Hematopoietic multipotent progenitor cell treated with erythropoietin and hydrocortisone succinate and interleukin-3 and kit ligand, for 8 days (in vitro differentiated cells): Measurements from ENCODE around the gene COL27A1.

Source experiments
- DNase-seq: peaks from one replicate; pipeline ENCODE4 v3.0.0-alpha.2; 2015

The COL27A1 gene

DNA sequence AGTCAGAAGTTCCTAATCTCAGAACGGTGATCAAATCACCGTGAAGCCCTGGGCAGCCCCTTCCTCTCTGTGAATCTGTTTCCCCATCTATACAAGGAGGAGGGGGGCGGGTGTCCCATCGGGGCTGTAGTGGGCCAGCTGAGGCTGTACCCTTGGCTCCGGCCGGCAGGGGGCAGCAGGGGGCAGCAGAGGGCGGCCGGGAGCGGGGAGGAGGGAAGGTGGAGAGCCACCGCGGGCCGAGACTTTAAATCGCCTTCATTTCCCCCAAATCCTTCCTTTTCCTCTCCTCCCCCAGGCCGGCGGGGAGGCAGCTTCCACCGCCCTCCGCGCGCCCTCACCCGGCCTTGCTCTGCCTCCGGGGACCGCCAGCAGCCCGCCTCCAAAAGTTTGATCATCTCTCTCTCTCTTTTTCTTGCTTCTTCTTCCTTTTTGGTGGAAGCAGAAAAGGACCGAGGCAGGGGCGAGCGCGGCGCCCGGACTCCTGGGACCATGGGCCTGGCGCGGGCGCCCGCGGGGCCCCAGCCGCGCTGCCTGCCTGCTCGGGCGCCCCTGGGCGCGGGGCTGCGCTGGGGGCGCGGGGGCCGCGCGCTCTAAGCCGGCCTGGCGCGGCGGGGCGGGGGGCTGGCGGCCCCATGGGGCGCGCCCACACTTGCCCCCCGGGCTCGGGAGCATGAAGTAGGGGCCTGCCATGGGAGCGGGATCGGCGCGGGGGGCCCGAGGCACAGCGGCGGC lies at the start of gene COL27A1:
TSS of gene COL27A1 (plus strand) at position 275 of the 732 bp plus-strand sequence. CDS start at position 689, 414 bp downstream.
- peak; percentile 53 for DNase-seq

DNA sequence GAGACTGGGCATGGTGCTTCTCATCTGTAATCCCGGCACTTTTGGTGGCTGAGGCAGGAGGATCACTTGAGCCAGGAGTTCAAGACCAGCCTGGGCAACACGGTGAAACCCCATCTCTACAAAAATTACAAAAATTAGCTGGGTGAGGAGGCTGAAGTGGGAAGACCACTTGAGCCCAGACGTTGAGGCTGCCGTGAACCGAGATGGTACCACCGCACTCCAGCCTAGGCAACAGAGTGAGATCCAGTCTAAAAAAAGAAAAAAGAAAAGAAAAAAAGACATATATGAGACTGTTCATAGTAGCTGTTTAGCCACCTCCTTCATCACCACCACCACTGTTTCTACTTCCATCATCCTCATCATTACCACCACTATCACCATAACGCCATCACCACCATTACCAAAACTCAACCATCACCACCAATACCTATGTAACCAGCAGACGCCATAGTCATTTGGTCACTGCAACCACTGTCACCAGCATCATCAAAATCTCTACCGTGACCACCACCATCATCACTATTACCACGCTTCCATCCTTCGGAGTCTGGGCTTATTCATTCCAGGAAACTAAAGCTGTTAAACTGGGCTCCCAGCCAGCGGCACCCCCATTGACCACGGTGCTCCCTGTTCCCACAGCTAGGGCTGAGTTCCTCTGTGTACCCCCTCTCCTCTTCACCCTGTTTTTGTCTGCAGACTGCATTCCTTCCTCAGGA lies 47.9 kb upstream of the COL27A1 start:
- DNase-seq, result no peak

DNA sequence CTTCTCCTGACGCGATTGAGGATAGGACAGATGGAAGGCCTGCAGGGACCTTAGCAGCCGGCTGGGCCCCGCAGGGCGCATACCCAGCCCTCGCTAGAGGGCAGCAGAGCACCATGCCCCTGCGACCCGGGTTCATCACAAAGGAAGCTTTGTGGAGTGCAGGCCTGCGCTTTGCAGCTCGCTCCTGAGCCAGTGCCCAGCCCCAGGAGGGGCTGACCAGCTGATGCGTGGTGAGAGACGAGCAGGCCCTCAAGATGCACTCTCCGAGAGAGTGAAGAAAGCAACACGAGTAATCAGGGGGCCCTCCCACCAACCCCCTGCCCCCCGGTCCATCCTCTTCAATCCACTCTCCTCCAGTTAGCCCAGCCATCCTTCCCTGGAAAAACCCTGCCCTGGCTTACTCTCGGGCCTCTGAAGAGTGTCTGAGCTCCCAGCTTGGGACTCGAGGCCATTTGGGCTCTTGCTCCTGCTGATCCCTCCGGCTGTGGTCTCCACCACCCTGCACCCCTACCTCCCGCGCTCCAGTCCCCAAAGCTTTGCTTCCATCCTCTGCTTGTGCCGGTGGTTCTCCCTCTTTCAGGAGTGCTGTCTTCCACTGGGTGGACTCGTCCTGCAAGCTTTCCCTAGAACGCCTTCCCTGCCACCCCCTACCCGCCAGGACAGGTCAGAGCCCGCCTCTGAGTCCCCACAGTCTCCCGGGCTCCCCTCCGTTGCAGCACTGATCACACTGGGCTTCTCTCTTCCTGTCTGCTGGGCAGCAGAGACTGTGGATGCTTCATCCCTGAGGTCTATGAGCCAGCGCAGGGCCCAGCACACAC lies 47.1 kb upstream of the COL27A1 start:
- DNase-seq, result peak; percentile 59

DNA sequence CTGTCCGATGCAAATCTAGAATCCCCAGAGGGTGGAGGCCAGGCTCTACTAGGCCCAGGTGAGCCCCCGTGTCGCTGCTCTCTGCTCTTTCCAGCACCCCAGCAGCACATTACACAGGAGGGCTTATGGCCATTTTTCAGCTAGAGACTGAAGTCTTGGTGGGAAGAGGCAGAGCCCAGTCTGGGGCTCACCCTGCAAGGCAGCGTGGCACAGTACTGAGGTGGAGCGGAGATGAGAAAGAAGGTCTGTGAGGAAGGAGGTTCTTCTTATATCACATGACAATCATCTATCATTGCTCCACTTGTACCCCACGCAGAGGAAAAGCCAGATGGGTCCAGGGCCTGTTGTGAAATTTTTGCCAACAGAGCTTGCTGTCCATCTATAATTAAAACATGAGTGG lies 46.2 kb upstream of the COL27A1 start:
- no peak for DNase-seq

DNA sequence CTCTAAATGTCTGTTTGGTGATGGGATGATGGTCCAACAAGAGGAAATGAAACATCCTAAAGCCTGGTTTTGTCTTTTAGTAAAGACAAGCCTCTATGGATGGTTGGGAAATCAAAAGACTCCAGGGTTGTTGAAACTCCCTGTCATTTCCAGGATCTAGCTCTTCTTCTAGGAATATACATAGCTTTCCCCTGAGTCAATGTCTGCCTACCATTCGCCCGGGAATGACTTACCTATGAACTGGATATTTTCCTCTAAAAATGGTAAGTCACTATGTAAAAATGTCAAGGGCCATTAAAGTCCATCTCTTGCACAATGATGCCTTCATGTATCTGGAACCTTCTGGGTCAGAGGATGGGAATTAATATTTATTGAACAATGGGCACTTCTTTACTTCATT lies 45.2 kb upstream of the COL27A1 start:
- DNase-seq, result no peak

DNA sequence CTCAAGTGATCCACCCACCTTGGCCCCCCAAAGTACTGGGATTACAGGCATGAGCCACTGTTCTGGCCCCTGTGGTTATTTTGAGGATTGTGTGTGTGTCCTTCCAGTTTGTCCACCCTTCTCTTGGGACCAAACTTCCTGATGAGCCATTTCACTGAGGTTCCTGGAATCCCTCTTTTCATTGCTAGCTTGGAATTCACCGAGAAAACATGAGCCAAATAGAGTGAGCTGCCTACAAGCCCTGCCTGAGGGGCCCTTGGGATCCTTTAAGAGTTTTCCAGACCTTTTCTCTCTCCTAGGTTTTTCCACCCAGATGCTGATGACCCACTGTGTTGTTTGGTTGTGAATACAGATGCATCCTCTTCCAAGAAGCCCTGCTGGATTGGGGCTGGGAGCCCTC lies 43.0 kb upstream of the COL27A1 start:
- DNase-seq, result no peak

DNA sequence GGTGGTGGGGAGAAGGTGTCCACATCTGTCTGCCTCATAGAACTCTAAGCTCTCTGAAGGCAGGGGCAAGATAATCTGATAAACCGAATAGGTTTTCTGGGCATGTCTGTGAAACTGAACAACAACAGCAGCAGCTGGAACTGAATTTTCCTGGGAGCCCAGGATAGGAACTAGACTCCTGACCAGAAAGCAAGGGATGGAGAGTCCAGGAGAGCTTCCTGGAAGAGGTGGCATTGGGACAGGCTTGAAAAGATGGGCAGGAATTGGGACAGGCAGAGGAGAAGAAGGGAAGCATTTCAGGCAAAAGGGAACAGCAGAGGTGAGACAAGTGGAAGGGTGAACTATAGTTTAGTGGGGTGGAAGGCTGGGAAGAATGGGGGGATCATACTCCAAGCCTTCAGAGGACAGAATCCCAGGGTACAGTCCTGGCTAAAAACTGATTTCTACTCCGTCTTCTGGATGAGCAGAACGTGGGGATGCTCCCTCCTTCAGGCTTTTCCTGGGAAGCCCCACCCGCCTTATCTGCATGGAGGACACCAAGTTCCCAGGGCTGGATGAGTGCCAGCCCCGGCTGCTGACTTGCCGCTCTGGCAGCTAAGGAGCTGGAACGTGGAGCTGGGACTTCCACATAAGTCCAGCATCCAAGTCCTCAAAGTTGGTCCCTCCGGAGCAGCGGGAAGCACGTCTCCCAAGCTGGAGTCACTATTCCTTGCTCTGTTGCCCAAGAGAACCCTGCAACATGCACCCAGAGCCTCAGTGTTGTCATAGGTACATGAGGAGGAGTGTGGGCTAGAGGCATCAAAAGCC lies 42.4 kb upstream of the COL27A1 start:
- no peak for DNase-seq

DNA sequence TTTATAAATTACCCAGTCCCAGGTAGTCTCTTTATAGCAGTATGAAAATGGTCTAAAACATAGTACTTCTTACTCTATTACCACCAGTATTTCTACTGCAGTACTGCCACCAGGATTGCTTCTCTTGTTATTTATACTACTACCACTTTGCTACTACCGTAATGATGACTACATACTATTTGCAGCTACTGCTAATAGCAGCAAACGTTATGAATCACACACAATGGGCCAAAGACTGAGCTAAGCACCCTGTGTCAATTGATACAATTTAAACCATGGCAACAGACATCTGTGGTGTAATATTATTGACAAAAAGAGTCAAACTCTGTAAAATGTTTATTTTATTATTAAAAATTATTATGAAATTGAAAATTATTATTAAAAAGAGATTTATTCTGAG lies 41.0 kb upstream of the COL27A1 start:
- no peak for DNase-seq

DNA sequence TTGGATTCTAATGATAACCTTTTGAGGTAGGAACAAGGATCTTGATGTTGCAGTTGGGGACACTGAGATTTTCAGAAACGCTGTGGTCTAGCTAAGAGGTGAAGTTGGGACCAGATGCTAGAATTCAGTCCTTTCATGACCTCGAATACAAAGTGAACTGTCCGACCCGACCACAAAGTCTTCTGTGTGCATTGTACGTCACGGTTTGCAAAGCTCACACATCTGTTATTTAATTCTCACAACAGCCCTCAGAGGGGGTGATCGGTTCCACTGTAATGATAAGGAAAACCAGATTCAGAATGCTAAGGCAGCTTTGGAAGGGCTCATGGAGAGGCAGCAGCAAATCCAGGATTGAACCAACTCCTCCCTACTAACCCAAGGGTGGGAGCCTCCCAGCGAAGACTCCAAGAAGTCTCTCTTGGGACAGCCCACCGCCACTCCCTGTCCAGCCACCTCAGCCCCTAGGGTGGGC lies 39.6 kb upstream of the COL27A1 start:
- DNase-seq, result no peak

DNA sequence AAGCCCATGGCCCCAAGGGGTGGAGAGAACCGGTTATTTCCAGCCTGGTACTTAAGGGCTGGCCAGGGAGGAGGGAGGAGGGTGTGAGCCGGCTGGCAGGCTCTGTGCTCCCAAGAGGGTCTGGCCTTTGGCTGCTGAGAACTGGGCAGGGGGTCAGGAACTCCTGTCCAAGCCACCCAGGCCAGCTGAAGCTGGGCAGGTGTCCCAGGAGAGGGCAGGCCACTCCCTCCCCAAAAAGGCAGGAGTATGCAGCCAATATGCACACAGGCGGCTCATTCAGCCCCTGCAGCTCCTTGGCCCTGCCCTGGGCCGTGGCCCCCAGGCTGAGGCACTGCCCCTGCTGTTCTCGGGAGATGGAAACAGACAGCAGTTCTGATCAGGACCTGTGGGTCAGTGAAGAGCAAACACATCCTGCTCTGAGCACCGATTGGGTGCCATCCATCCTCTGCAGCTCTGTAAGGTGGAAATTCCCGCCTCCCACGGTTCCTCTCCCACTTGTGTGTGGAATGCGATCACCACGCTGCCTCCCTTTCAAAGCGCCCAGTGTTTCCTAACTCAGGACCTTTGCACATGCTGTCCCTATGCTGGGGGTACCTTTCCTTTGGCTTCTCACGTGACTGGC lies 39.1 kb upstream of the COL27A1 start:
- no peak for DNase-seq

DNA sequence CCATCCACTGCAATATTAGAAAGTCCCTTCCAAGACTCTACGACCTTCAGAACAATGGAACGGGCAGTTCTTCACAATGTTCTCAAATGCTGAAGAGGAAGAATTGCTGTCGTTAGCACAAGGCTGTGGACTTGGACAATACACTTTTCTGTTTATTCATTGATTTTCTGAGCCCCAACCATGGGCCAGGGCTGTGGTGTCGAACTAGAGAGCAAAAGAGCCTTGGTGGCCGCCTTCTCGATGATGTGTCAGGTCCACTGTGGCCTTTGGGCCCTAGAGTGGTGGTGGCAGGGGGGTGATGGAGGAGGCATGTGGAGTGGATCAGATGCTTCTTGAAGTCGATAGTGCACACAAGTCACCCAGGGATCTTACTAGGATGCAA lies 37.7 kb upstream of the COL27A1 start:
- DNase-seq, result no peak

DNA sequence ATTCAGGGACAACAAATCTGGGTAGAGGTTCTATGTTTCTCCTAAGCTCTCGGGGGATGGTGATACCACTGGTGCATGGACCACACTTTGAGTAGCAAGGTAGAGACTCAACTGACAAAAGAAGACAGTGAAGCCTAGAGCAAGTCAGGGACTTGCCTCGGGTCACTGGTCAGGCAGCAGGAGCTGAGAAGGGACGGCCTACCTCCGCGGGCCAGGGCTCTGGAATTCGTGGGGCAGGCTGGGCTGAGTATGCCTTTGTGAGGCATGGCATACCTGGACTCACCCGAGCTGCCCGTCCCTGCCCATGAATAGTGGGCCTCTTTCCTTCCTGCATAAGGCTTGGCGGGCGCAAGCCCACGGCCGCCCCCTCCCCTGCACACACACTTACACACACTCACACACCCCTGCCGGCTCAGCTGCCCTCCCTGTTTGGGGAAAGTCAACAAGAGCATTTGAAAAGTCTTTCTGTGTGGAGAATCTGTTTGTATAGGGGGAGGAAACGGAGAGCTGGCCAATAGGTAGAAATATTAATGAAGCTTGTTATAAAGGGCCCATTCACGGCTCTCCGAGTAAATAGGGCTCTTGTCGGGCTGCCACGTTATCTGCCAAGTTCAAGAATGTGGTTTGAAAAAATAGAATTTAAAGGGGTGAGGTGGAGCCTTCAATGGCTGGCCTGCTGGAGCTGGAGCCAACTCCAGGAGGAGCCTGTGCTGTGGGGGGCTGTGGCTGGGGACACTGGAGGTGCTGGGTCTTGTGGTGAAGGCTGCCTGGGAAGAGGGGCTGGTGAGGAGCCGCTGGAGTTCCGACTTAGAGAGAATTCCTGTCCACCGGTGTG lies 37.1 kb upstream of the COL27A1 start:
- no peak for DNase-seq

DNA sequence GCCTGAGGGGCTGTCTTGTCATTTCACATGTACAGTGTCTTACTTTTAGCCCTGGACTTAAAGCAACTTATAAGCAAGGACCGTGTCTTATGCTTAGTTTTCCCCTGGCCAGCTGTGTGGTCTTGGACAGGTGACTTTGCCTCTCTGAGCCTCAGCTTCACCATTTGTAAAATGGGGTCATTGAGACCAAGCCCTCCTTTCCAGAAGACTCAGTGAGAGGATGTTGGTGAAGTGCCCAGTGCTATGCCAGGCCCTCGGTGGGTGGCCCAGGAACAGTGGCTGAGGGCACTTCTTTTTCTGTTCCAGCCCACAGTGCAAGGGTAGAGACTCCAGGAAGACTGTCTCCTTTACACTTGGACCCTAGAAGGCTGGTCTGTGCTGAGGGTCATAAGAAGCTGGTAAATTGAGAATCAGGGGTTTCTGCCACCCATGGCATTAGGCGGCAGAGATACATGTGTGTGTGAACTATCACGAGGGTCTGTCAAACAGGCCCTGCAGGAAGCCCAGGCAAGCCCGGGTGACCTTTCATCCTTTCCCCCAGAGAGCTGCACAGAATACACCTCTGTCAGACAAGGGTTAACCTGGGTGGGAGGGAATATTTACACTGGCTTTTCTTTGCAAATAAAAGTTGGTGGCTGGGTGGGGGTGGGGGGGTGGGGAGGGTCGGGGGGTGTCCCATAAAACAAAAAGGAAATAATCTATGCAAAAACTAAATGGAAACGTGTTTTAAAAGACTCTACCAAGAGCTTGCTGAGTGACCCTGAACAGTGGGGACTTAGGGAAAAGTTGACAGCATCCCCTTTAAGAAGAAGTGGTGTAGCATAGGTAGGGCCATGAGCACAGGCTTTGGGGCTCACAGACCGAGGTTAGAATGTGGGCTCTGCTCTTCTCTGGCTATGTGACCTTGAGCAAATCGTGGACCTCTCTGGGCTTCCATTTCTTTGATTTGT lies 35.8 kb upstream of the COL27A1 start:
- no peak for DNase-seq

DNA sequence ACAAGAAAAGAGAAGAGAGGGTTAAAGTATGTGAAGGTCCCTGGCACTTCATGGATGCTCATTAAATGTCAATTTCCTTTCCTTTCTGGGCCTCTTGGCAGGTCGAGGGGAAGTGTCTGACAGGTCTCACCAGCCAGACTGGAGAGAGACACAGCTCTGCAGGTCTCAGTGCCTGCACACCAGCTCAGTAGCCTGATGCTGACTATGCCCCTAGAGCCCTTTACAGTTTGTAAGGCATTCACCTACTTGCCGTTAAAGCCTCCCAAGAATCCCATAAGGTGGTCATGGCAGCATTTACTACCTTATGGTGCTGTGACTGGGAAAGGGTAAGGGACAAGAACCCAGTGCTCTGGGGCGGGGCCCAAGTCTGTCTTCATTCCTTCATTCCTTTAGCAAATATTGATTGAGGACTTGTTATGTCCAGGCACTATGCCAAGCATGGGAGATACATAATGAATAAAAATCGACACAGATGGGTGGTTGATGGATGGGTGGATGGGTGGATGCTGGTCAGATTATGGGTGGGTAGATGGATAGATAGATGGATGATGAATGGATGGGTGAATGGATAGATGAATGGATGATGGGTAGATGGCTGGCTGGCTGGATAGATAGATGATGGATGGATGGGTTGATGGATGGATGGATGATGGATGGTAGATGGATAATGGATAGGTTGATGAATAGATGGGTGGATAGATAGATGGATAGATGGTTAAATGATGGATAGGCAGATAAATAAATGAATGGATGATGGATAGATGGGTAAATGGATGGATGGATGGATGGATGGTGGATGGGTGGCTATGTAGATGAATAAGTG lies 34.9 kb upstream of the COL27A1 start:
- no peak for DNase-seq

DNA sequence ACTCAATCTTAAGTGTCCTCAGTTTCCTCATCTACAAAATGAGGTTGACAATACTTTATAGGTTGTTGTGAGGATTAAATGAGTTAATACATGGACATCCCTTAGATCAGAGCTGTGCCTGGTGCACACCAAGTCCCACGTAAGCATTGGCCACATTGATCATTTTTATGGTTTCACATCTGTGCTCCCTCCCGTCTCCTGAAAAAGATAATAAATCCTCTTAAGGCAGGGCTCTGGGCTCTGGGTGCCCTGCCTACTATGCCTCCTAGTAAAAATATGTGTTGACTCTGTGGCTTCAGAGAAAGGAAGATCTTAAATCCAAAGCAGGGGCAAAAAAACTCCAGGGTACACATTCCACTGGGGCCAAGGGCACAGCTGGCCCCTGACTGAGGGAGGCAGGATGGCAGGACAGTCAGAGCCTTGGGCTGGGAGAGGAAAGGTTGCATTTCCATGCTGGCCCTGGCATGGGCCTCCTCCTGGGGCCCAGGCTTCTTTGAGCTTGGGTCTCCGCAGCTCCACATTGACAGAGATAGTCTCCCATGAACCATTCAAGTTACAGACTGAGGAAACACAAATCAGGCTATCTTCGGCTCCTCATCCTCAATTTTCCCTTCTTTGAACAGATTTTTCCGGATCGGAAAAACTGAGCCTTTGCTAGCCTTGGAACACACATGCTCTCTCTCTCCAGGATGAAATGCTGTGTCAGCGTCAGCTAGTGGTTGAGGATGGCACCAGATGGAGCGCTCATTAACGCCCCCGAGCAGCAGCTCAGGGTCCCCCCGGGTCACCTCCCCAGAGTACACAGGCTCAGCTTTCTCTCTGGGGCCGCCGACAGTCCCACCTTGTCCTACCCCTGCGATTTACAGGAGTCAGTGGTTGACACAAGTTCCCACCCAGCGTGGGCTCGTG lies 33.9 kb upstream of the COL27A1 start:
- no peak for DNase-seq

DNA sequence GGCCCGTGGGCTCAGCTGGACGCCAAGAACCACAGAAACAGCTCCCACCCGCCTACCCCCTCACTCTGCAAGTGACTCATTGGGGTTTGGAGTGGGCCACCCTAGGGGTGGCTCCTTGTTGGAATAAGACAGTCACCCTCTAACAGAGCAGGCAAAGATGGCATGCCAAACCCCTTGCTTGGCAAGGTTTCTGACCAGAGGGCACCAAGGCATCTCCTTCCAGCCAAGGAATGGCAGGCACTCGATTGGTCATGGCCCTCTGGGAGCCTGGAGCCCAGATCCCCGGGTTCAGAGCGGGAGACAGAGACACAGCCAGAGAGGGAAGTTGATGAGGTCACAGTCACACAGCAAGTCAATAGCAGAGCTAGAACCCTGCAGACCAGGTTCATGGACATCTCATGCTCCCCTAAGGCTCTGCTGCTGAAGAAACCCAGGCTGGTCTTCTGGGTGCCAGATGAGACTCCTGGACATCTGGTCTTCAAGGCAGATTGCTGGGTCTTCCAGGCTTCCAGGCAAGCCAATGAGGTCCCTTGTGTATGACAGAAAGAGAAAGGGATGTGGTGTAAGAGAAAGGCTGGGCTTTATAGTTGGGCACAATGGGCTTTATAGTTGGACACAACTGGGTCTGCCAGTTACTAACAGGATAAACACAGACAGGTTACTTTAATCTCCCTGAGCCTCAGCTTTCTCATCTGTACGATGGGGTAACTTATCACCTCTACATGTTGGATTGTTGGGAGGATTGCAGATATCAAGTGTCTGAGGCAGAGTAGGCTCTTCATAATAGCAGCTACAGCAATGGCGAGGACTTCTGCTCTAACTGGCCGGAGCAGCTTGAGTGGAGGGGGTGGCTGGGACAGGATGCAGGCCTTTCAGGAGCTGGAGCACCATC lies 33.0 kb upstream of the COL27A1 start:
- no peak for DNase-seq
